ENCODE results near the gene NOB1.

The NOB1 gene

DNA sequence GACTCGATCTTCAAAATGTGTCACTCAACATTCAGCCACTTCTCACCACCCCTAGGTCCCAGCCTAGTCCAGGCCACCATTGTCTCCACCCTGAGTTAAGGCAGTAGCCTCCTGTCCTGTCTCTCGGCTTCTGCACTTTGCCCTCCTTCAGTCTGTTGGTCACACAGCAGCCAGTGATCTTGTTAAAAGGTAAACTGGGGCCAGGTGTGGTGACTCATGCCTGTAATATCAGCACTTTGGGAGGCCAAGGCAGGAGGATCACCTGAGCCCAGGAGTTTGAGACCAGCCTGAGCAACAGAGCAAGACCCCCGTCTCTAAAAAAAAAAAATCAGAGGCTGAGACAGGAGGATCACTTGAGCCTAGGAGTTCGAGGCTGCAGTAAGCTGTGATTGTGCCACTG is 33.2 kb upstream of the NOB1 start:
- TF ChIP-seq POLR2AphosphoS5 (IDR thresholded peaks at IDR 0.05; ENCODE audit: low read depth) (no peak), GABPA (IDR thresholded peaks at IDR 0.05; ENCODE audit: low read depth) (no peak), SPI1 (IDR thresholded peaks at IDR 0.05; ENCODE audit: borderline replicate concordance, low read depth) (no peak)
- TF ChIP-seq, protein P1, sequence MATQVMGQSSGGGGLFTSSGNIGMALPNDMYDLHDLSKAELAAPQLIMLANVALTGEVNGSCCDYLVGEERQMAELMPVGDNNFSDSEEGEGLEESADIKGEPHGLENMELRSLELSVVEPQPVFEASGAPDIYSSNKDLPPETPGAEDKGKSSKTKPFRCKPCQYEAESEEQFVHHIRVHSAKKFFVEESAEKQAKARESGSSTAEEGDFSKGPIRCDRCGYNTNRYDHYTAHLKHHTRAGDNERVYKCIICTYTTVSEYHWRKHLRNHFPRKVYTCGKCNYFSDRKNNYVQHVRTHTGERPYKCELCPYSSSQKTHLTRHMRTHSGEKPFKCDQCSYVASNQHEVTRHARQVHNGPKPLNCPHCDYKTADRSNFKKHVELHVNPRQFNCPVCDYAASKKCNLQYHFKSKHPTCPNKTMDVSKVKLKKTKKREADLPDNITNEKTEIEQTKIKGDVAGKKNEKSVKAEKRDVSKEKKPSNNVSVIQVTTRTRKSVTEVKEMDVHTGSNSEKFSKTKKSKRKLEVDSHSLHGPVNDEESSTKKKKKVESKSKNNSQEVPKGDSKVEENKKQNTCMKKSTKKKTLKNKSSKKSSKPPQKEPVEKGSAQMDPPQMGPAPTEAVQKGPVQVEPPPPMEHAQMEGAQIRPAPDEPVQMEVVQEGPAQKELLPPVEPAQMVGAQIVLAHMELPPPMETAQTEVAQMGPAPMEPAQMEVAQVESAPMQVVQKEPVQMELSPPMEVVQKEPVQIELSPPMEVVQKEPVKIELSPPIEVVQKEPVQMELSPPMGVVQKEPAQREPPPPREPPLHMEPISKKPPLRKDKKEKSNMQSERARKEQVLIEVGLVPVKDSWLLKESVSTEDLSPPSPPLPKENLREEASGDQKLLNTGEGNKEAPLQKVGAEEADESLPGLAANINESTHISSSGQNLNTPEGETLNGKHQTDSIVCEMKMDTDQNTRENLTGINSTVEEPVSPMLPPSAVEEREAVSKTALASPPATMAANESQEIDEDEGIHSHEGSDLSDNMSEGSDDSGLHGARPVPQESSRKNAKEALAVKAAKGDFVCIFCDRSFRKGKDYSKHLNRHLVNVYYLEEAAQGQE (IDR thresholded peaks at IDR 0.05; ENCODE audit: insufficient replicate concordance, low read depth), result no peak

DNA sequence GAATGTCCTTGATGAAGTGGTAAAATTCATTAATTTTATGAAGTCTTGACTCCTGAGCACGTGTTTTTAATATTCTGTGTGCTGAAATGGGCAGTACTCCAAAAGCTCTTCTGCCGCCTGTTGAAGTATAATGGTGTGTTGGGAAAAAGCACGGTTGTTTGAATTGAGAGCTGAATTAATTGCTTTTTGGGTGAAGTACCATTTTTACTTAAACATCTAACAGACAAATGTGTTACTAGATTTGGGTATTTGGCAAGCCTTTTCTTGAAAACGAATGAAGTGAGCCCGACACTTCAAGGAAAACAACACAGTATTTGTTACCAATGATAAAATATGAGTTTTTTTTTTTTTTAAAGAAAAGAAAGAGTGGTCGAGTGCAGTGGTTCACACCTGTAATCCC is 29.9 kb upstream of the NOB1 start:
- H3K27ac ChIP-seq (replicated peaks), result no peak overlapping the region
- H3K4me3 ChIP-seq (replicated peaks; ENCODE audit: insufficient read depth, low read length), result no peak overlapping the region
- no peak for TF ChIP-seq SPI1 (IDR thresholded peaks at IDR 0.05; ENCODE audit: borderline replicate concordance, low read depth)
- TF ChIP-seq, protein P1 (IDR thresholded peaks at IDR 0.05; ENCODE audit: insufficient replicate concordance, low read depth), result no peak
- no peak for TF ChIP-seq GABPA (IDR thresholded peaks at IDR 0.05; ENCODE audit: low read depth)
- TF ChIP-seq, protein P2, sequence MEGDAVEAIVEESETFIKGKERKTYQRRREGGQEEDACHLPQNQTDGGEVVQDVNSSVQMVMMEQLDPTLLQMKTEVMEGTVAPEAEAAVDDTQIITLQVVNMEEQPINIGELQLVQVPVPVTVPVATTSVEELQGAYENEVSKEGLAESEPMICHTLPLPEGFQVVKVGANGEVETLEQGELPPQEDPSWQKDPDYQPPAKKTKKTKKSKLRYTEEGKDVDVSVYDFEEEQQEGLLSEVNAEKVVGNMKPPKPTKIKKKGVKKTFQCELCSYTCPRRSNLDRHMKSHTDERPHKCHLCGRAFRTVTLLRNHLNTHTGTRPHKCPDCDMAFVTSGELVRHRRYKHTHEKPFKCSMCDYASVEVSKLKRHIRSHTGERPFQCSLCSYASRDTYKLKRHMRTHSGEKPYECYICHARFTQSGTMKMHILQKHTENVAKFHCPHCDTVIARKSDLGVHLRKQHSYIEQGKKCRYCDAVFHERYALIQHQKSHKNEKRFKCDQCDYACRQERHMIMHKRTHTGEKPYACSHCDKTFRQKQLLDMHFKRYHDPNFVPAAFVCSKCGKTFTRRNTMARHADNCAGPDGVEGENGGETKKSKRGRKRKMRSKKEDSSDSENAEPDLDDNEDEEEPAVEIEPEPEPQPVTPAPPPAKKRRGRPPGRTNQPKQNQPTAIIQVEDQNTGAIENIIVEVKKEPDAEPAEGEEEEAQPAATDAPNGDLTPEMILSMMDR (IDR thresholded peaks at IDR 0.05; ENCODE audit: insufficient read depth, low read length), result no peak
- TF ChIP-seq POLR2AphosphoS5 (IDR thresholded peaks at IDR 0.05; ENCODE audit: low read depth), result no peak
- no peak for DNase-seq (ENCODE audit: low read depth in 1 of 2, low spot score in 1 of 2)
- H3K27me3 ChIP-seq (ENCODE audit: insufficient read depth, poor library complexity, severe bottlenecking), result no peaks in the 10 kb centered on the region

More for the DNA sequence above, 33.2 kb upstream of the NOB1 start:
- no peak overlapping the region for H3K4me3 ChIP-seq (replicated peaks; ENCODE audit: insufficient read depth, low read length)
- H3K27ac ChIP-seq (replicated peaks), result no peak overlapping the region
- H3K27me3 ChIP-seq (ENCODE audit: insufficient read depth, poor library complexity, severe bottlenecking), result no peaks in the 10 kb centered on the region
- no peak for DNase-seq (ENCODE audit: low read depth in 1 of 2, low spot score in 1 of 2)

DNA sequence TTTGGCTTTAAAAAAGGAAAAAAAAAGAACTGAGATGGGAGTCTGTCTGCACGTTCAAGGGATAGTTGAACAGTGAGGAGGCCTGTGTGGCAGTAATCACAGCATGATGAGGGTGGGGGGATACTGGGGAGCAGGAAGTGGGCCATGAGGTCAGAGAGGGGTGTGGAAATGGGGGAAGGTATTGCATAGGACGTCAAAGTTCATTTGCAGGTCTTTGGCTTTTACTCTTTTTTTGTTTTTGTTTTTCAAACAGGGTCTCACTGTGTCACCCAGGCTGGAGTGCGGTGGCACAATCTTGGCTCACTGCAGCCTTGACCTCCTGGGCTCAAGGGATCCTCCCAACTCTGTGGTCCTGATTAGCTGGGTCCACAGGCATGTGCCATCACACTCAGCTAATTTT is 26.4 kb upstream of the NOB1 start:
- Histone ChIP-seq H3K4me3 (replicated peaks; ENCODE audit: insufficient read depth, low read length) (no peak overlapping the region), H3K27me3 (ENCODE audit: insufficient read depth, poor library complexity, severe bottlenecking) (no peaks in the 10 kb centered on the region), H3K27ac (replicated peaks) (no peak overlapping the region)
- no peak for DNase-seq (ENCODE audit: low read depth in 1 of 2, low spot score in 1 of 2)
- TF ChIP-seq, protein P1 (IDR thresholded peaks at IDR 0.05; ENCODE audit: insufficient replicate concordance, low read depth), result no peak
- no peak for TF ChIP-seq POLR2AphosphoS5 (IDR thresholded peaks at IDR 0.05; ENCODE audit: low read depth)

DNA sequence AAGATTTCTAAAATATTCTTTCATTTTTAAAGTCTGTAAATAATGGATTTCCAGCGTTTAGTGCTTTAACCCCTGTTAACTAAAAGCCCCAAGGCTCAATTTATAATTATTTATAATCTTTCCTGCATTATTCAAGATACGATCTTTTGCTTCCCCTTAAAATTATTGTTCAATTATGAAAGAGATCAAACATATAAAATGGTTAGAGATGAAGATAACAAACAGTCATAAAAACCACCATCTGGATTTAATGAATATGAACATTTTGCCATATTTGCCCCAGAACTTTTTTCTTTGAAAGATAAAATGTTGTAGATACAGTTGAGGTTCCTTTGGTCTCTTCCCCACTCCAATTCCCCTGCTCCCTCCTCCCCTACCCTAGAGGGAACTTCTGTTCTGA is 25.0 kb upstream of the NOB1 start:
- no peak for DNase-seq (ENCODE audit: low read depth in 1 of 2, low spot score in 1 of 2)
- Histone ChIP-seq H3K27ac (replicated peaks) (no peak overlapping the region), H3K4me3 (replicated peaks; ENCODE audit: insufficient read depth, low read length) (no peak overlapping the region), H3K27me3 (ENCODE audit: insufficient read depth, poor library complexity, severe bottlenecking) (no peaks in the 10 kb centered on the region)
- TF ChIP-seq SPI1 (IDR thresholded peaks at IDR 0.05; ENCODE audit: borderline replicate concordance, low read depth) (no peak), GABPA (IDR thresholded peaks at IDR 0.05; ENCODE audit: low read depth) (no peak), POLR2AphosphoS5 (IDR thresholded peaks at IDR 0.05; ENCODE audit: low read depth) (no peak)
- TF ChIP-seq, protein P1 (IDR thresholded peaks at IDR 0.05; ENCODE audit: insufficient replicate concordance, low read depth), result no peak
- TF ChIP-seq, protein P2 (IDR thresholded peaks at IDR 0.05; ENCODE audit: insufficient read depth, low read length), result no peak
